Measurements from ENCODE around the gene FLT3.
"Not testable (repeated sequence)": the region's sequence is repeated elsewhere in the genome, so short reads cannot be mapped to it uniquely, and the experiment has no call there.

The FLT3 gene

DNA sequence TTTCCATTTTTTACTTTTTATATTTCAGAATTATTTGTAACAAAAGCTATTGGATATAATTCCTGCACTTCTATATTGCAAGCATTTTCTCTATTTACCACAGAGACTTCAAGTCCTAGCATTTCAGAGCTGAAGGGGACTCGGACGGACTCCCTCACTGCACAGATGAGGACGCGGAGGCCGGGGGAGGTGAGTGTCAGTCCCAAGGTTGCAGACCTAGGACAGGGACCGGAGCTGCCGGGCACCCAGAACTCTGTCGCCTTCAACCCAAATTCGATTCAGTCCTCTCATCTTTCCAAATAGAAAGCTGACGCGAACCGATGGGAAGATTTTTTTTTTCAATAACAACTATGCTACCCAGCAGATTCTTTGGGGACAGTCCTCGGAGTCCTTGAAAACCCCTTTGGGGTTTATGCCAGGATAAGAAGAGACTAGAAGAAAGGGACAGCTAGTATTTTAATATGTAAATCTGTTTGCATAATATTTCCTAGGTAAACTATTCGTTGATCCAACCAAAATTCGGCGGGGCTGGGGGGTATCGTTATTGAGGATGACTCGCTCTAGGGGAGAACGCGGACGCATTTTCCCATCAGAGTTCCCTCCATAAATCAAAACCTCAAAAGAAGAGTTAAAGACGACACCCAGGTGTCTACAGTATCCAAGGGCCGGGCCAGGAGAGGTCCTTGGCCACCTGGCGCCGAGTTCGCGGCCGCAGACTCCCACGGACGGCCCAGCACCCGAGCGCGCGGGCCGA is 803 bp downstream of the FLT3 start:
- DNase-seq: no peak

GRCh38 chr13:28097503-28097902 is 2.9 kb downstream of the FLT3 start:
- DNase-seq: no peak

DNA sequence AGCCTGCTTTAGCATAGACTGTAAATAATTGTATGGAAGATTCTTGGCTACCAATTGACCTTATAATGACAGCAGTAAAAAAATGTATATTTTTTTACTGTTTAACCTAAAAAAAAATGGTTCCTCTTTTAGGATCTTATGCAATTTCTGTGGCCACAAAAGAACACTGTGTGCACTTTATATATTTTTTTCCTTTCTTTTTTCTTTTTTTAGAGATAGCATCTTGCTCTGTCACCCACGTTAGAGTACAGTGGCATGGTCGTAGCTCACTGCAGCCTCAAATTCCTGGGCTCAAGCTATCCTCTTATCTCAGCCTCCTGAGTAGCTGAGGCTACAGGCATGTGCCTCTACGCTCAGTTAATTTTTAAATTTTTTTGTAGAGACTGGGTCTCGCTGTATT is 6.1 kb downstream of the FLT3 start:
- no peak for DNase-seq

DNA sequence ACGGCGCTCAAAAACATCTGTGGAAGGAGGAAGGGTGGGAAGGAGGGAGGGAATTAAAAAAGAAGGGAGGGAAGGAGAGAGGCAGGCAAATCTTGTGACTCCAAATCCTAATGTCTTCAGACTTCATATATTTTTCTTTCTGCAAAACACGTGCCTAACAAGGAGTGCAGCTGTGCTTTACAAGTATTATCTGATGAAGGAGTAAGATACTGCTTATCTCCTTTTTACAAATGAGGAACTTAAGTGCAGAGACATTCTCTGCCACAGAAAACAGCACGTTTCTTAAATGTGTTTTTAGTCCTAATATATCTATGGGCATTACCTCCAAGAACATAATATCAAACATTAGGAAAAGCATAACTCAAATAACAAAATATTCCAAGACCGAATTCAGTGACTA is 6.5 kb downstream of the FLT3 start:
- no peak for DNase-seq

- DNase-seq: no peak
Measured at GRCh38 chr13:28092431-28092830, 7.9 kb downstream of the FLT3 start.

DNA sequence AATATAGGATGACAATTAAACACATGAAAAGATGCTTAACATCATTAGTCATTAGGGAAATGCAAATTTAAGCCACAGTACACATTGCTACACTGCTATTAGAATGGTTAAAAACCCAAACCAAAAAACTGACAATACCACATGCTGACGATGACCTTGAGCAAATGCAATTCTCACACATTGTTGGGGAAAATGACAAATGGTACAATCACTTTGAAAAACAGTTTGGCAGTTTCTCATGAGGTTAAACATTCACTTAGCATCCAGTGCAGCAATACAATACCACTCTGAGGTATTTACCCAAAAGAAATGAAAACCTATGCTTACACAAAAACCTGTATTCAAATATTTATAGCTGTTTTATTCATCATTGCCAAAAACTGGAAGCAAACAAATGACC is 11.3 kb downstream of the FLT3 start:
- no peak for DNase-seq

DNA sequence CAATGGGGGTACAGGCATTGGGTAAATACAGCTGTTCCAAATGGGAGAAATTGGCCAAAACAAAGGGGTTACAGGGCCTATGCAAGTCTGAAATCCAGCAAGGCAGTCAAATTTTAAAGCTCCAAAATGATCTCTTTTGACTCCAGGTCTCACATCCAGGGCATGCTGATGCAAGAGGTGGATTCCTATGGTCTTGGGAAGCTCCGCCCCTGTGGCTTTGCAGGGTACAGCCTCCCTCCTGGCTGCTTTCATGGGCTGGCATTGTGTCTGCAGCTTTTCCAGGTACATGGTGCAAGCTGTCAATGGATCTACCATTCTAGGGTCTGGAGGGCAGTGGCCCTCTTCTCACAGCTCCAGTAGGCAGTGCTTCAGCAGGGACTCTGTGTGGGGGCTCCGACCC is 22.6 kb downstream of the FLT3 start:
- DNase-seq: not testable (repeated sequence)

- DNase-seq: no peak
Measured at GRCh38 chr13:28077231-28077630, 23.1 kb downstream of the FLT3 start.

DNA sequence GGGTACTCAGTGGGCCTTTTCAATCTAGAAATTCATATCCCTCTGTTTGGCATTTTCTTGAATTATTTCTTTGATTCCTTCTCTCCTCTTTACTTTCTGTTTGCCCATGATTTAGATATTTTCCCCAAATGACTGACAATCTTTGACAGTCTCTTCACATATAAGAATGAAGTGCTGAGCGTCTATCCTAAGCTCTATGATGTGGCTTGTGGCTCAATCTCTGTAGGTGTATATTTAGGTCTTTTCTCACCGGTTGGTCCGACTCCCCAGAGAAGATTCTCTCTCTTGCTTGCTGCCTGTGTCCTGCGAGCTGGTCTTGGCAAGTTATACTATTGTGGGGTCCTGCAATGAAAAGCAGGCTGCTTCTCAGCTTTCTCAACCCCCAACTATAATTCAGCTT is 29.0 kb downstream of the FLT3 start:
- DNase-seq: no peak

DNA sequence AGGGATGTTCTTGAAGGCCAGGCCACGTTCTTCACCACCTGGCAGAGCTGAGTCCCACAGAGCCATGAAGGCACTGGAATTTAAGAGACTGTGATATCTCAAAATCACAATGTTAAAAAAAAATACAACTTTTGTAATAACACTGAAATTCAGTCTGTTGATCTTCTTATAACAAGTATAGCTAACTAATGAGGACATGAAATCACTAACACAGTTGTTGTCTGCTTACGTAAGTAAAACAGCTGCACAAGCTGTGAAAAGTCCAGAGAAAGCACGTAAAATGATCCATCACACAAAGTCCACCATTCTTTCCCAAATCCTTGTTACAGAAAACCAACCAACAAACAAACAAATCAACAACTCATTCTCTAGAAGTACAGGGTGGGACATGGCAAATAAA is 32.9 kb downstream of the FLT3 start:
- no peak for DNase-seq

GRCh38 chr13:28058866-28059613 is 41.3 kb downstream of the FLT3 start:
- peak; percentile 16 for DNase-seq

DNA sequence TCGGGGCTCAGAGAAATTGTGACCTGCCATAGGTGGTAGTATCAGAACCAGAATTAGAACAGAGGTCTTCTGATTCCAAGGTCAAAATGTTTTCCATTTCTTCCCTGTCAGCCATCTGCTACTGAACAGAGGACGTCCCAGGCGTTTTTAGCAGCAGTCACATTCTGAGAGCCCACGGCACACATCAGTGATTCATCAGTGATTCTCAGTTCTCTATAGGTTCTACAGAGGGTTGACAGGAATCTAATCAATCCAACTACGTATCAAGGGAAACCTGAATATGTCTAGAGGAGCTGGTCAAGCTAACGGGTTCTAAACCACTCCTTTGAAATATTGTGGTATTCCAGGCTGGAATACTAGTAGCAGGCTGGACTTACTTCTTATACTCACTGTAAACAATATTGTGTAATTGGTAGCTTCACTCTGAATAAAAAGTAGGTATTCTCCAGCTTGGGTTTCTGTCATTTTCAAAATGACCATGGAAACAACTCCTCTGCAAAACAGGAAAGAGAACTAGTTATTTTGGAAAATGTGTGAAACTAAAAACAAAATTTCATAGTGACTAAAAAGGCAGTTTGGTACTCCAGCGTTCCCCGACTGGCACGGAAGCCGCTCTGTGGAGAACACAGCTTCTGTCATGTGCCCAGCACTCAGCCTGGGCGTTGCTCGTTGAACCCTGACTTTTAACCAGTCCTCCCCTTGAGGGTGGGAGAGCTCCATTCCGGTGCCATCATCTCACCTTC is 43.2 kb downstream of the FLT3 start:
- no peak for DNase-seq

DNA sequence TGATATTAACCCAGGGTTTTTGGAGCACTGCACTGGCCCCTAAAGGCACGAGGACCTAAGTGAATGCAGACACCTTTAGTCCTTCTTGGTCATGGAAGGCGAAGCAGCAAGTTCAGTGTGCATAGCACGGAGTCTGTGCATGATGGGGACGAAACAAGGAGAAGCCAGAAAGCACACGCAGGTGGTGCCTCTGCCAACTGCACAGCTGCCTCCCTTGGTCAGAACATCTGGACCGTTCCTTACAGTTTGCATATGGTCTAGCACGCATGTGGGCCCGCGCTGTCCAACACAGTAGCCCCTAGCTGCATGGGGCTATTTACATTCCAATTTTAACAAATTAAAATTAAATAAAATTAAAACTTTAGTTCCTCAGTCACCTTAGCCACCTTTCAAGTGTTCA is 44.0 kb downstream of the FLT3 start:
- no peak for DNase-seq

- DNase-seq: no peak
Measured at GRCh38 chr13:28055357-28055756, 45.0 kb downstream of the FLT3 start.

- DNase-seq: no peak
Measured at GRCh38 chr13:28052945-28053344, 47.4 kb downstream of the FLT3 start.

DNA sequence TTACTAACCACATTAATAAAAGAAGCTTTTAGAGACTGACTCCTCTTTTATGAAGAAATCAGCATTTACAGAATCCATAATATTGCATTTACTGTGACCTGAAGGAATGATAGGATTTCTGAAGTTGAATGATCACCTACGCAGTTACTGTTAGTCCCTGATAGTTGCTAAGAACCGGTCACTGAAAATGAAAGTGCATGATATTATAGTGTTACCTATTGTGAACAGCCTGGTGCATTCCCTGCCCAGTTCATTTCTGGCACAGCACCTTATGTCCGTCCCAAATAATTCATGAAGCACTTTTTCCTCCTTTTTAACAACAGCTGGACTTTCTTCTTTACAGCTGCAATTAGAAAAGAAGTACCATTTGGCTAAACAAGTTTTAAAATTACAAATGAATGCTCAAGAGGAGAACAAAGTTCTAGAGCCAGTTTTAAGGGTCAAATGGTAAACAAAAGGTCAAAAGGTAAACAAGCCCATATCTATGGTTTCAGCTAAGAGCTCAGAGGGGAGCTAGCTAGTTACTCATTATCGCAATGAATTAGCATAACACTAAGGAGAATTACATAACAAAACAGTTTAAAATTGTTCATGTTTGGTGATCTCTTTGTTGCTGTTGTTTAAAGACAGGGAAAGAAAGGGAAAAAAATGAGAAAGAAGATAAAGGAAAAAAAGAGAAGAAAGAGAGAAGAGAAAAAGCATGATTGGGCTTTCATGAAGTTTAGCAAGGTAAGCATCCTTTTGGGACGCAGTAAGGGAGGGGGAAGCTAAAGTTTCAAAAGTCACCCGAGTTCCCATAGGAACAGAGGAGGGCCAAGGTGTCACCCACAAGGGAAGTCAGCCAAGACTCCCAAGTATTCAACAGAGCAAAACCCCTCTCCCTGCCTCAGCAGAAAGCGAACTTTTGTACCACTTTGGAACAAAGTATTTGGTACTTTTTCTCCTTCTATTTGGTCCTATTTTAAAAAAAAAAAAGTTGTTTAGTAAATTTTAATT is 50.2 kb downstream of the FLT3 start:
- no peak for DNase-seq

GRCh38 chr13:28049215-28049614 is 51.2 kb downstream of the FLT3 start:
- DNase-seq: no peak

- no peak for DNase-seq
Measured at GRCh38 chr13:28048768-28049167, 51.6 kb downstream of the FLT3 start.

GRCh38 chr13:28047757-28048388 is 52.5 kb downstream of the FLT3 start:
- peak; percentile 58 for DNase-seq

DNA sequence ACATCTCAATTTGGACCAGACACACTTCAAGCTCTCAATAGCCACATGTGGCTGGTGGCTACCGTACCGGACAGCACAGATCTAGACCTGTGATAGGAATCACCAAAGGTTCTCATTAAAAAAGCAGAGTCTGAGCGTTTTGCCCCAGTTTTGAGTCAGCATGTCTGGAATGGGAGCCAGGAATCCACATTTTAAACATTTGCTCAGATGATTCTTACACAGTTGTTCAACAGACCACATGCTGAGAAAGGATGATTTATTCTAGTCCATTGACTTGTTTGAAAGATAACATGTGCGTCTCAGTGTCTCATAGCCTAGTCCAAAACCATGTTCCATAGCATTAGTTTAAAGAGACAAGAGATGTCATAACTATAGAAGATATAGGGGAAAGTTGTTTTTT is 53.4 kb downstream of the FLT3 start:
- peak; percentile 71 for DNase-seq

GRCh38 chr13:28045861-28046260 is 54.5 kb downstream of the FLT3 start:
- no peak for DNase-seq

DNA sequence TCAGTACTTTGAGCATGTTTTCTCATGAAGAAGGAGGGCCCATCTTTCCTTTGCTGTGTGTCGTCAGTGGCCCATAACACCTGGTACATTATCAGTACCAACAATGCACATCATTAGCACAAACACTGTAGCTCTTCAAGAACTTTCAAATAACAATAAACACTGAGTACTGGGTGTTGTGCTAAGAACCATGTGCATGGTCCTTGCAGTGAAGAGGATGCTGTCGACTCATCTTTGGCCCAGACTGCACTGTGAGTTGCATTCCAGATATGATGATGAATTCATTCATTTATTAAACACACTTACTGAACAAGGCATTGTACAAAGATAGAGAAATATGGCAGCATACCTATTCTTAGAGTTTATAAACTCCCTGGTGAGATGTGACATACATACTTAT is 55.8 kb downstream of the FLT3 start:
- DNase-seq: peak; percentile 22
